ENCODE measurements around the gene ZSCAN9. TPM values are rescaled to one million over a fixed set of nuclear protein-coding genes. Genes with fewer than 3 reads are reported as not detected.
A peak's percentile ranks its signal among the peaks of the same experiment; 100 is the strongest.

ZSCAN9 gene
- total and polyA plus RNA-seq, 2 of the 13 experiments (the other 11 are each of a cell fraction or from before 2014, with no cell fraction given), result 14.6 to 17.8 TPM

GRCh38 chr6:28281288-28282064, 56.4 kb downstream of the ZSCAN9 start, which contains the start of gene PGBD1 (continued):
- TF ChIP-seq POLR2A (IDR thresholded peaks at IDR 0.05; ENCODE audit: insufficient read depth in 1 of 2, low read depth in 2 of 2, low read length in 2 of 2), result peak; percentile 71 to 72
- TF ChIP-seq RFX1 (IDR thresholded peaks at IDR 0.05), result no peak
- no peak for TF ChIP-seq ZNF34 (CRISPR knock-in tag; IDR thresholded peaks at IDR 0.05; ENCODE audit: borderline replicate concordance)
- TF ChIP-seq ZNF44 (CRISPR knock-in tag; IDR thresholded peaks at IDR 0.05), result no peak
- TF ChIP-seq, protein P1, sequence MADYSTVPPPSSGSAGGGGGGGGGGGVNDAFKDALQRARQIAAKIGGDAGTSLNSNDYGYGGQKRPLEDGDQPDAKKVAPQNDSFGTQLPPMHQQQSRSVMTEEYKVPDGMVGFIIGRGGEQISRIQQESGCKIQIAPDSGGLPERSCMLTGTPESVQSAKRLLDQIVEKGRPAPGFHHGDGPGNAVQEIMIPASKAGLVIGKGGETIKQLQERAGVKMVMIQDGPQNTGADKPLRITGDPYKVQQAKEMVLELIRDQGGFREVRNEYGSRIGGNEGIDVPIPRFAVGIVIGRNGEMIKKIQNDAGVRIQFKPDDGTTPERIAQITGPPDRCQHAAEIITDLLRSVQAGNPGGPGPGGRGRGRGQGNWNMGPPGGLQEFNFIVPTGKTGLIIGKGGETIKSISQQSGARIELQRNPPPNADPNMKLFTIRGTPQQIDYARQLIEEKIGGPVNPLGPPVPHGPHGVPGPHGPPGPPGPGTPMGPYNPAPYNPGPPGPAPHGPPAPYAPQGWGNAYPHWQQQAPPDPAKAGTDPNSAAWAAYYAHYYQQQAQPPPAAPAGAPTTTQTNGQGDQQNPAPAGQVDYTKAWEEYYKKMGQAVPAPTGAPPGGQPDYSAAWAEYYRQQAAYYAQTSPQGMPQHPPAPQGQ (CRISPR knock-in tag; IDR thresholded peaks at IDR 0.05; ENCODE audit: borderline replicate concordance), result no peak
- TF ChIP-seq POGZ (CRISPR knock-in tag; IDR thresholded peaks at IDR 0.05), result peak; percentile 67
- TF ChIP-seq RXRB (CRISPR knock-in tag; IDR thresholded peaks at IDR 0.05; ENCODE audit: borderline replicate concordance), result peak; percentile 68
- no peak for TF ChIP-seq ATF5 (CRISPR knock-in tag; IDR thresholded peaks at IDR 0.05; ENCODE audit: low read depth)
- no peak for TF ChIP-seq CEBPB (IDR thresholded peaks at IDR 0.05; ENCODE audit: borderline replicate concordance, low read depth, low read length)
- no peak for TF ChIP-seq LCORL (IDR thresholded peaks at IDR 0.05)
- TF ChIP-seq LCORL (CRISPR knock-in tag; IDR thresholded peaks at IDR 0.05), result peak; percentile 93
- TF ChIP-seq ETV5 (CRISPR knock-in tag; IDR thresholded peaks at IDR 0.05; ENCODE audit: borderline replicate concordance), result no peak; the same call in 1 of the 2 replicates
- no peak; the same call in 1 of the 2 replicates for TF ChIP-seq FOXA3 (CRISPR knock-in tag; IDR thresholded peaks at IDR 0.05)
- TF ChIP-seq, protein P2, sequence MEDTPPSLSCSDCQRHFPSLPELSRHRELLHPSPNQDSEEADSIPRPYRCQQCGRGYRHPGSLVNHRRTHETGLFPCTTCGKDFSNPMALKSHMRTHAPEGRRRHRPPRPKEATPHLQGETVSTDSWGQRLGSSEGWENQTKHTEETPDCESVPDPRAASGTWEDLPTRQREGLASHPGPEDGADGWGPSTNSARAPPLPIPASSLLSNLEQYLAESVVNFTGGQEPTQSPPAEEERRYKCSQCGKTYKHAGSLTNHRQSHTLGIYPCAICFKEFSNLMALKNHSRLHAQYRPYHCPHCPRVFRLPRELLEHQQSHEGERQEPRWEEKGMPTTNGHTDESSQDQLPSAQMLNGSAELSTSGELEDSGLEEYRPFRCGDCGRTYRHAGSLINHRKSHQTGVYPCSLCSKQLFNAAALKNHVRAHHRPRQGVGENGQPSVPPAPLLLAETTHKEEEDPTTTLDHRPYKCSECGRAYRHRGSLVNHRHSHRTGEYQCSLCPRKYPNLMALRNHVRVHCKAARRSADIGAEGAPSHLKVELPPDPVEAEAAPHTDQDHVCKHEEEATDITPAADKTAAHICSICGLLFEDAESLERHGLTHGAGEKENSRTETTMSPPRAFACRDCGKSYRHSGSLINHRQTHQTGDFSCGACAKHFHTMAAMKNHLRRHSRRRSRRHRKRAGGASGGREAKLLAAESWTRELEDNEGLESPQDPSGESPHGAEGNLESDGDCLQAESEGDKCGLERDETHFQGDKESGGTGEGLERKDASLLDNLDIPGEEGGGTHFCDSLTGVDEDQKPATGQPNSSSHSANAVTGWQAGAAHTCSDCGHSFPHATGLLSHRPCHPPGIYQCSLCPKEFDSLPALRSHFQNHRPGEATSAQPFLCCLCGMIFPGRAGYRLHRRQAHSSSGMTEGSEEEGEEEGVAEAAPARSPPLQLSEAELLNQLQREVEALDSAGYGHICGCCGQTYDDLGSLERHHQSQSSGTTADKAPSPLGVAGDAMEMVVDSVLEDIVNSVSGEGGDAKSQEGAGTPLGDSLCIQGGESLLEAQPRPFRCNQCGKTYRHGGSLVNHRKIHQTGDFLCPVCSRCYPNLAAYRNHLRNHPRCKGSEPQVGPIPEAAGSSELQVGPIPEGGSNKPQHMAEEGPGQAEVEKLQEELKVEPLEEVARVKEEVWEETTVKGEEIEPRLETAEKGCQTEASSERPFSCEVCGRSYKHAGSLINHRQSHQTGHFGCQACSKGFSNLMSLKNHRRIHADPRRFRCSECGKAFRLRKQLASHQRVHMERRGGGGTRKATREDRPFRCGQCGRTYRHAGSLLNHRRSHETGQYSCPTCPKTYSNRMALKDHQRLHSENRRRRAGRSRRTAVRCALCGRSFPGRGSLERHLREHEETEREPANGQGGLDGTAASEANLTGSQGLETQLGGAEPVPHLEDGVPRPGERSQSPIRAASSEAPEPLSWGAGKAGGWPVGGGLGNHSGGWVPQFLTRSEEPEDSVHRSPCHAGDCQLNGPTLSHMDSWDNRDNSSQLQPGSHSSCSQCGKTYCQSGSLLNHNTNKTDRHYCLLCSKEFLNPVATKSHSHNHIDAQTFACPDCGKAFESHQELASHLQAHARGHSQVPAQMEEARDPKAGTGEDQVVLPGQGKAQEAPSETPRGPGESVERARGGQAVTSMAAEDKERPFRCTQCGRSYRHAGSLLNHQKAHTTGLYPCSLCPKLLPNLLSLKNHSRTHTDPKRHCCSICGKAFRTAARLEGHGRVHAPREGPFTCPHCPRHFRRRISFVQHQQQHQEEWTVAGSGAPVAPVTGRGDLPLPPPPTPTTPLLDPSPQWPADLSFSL (CRISPR knock-in tag; IDR thresholded peaks at IDR 0.05), result no peak
- no peak for TF ChIP-seq MED8 (CRISPR knock-in tag; IDR thresholded peaks at IDR 0.05; ENCODE audit: insufficient replicate concordance)
- TF ChIP-seq ZNF724P (CRISPR knock-in tag; IDR thresholded peaks at IDR 0.05; ENCODE audit: borderline replicate concordance), result no peak
- no peak for TF ChIP-seq KLF13 (CRISPR knock-in tag; IDR thresholded peaks at IDR 0.05)
- TF ChIP-seq, protein P3, sequence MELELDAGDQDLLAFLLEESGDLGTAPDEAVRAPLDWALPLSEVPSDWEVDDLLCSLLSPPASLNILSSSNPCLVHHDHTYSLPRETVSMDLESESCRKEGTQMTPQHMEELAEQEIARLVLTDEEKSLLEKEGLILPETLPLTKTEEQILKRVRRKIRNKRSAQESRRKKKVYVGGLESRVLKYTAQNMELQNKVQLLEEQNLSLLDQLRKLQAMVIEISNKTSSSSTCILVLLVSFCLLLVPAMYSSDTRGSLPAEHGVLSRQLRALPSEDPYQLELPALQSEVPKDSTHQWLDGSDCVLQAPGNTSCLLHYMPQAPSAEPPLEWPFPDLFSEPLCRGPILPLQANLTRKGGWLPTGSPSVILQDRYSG (CRISPR knock-in tag; IDR thresholded peaks at IDR 0.05), result 0 out of 2 replicates have a peak, but pooled peaks have one; percentile 53
- peak; percentile 86; the same call in 1 of the 2 replicates for TF ChIP-seq IRF9 (CRISPR knock-in tag; IDR thresholded peaks at IDR 0.05; ENCODE audit: borderline replicate concordance)
